ENCODE data around the gene KRTAP5-10.

DNA sequence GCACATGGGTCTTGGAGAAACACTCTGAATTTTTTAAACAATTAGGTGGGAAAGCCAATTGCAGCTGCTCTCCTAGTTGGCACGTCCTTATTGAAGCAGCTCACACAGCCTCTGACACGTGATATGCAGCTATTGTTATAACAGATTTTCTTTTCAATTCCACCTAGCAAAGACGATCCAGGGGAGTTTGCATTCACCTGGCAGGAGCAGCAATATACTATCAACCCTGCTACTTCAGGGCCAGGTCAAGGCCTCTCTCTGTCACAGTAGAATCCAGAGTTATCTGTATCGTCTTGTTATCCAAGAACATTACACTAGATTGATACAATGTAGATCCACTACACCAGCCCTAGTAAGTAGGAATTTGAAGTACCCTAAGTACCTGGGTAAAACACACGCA, 9.1 kb downstream of the KRTAP5-10 start:
- TF ChIP-seq, protein P1, sequence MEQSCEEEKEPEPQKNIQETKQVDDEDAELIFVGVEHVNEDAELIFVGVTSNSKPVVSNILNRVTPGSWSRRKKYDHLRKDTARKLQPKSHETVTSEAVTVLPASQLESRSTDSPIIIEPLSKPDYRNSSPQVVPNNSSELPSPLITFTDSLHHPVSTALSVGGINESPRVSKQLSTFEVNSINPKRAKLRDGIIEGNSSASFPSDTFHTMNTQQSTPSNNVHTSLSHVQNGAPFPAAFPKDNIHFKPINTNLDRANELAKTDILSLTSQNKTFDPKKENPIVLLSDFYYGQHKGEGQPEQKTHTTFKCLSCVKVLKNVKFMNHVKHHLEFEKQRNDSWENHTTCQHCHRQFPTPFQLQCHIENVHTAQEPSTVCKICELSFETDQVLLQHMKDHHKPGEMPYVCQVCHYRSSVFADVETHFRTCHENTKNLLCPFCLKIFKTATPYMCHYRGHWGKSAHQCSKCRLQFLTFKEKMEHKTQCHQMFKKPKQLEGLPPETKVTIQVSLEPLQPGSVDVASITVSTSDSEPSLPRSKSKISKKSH (CRISPR knock-in tag; IDR thresholded peaks at IDR 0.05) = no peak
- no peak for TF ChIP-seq HDAC6 (IDR thresholded peaks at IDR 0.05; ENCODE audit: low read depth, low read length)
- no peak for TF ChIP-seq TAF1 (IDR thresholded peaks at IDR 0.05; ENCODE audit: control insufficient read depth, extremely low read depth, insufficient read depth, low read length, severe bottlenecking)
- no peak for TF ChIP-seq GTF2E2 (tag; IDR thresholded peaks at IDR 0.05)
- TF ChIP-seq HDGF (IDR thresholded peaks at IDR 0.05) = no peak
- TF ChIP-seq ILK (tag; IDR thresholded peaks at IDR 0.05; ENCODE audit: borderline replicate concordance, low read depth) = no peak
- no peak for TF ChIP-seq FUS (optimal IDR thresholded peaks at IDR 0.05; ENCODE audit: low read depth, low read length)
- TF ChIP-seq, protein P2, sequence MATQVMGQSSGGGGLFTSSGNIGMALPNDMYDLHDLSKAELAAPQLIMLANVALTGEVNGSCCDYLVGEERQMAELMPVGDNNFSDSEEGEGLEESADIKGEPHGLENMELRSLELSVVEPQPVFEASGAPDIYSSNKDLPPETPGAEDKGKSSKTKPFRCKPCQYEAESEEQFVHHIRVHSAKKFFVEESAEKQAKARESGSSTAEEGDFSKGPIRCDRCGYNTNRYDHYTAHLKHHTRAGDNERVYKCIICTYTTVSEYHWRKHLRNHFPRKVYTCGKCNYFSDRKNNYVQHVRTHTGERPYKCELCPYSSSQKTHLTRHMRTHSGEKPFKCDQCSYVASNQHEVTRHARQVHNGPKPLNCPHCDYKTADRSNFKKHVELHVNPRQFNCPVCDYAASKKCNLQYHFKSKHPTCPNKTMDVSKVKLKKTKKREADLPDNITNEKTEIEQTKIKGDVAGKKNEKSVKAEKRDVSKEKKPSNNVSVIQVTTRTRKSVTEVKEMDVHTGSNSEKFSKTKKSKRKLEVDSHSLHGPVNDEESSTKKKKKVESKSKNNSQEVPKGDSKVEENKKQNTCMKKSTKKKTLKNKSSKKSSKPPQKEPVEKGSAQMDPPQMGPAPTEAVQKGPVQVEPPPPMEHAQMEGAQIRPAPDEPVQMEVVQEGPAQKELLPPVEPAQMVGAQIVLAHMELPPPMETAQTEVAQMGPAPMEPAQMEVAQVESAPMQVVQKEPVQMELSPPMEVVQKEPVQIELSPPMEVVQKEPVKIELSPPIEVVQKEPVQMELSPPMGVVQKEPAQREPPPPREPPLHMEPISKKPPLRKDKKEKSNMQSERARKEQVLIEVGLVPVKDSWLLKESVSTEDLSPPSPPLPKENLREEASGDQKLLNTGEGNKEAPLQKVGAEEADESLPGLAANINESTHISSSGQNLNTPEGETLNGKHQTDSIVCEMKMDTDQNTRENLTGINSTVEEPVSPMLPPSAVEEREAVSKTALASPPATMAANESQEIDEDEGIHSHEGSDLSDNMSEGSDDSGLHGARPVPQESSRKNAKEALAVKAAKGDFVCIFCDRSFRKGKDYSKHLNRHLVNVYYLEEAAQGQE (IDR thresholded peaks at IDR 0.05; ENCODE audit: borderline replicate concordance) = no peak
- TF ChIP-seq, protein P2 (CRISPR knock-in tag; IDR thresholded peaks at IDR 0.05; ENCODE audit: low read depth) = no peak
- no peak for TF ChIP-seq GATA2 (CRISPR knock-in tag; IDR thresholded peaks at IDR 0.05)
- TF ChIP-seq, protein P3, sequence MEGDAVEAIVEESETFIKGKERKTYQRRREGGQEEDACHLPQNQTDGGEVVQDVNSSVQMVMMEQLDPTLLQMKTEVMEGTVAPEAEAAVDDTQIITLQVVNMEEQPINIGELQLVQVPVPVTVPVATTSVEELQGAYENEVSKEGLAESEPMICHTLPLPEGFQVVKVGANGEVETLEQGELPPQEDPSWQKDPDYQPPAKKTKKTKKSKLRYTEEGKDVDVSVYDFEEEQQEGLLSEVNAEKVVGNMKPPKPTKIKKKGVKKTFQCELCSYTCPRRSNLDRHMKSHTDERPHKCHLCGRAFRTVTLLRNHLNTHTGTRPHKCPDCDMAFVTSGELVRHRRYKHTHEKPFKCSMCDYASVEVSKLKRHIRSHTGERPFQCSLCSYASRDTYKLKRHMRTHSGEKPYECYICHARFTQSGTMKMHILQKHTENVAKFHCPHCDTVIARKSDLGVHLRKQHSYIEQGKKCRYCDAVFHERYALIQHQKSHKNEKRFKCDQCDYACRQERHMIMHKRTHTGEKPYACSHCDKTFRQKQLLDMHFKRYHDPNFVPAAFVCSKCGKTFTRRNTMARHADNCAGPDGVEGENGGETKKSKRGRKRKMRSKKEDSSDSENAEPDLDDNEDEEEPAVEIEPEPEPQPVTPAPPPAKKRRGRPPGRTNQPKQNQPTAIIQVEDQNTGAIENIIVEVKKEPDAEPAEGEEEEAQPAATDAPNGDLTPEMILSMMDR (IDR thresholded peaks at IDR 0.05 in 2 of 3, conservative IDR thresholded peaks at IDR 0.05 in 1 of 3; ENCODE audit: insufficient read depth in 2 of 3, low read depth in 1 of 3, low read length in 3 of 3) = no peak
- TF ChIP-seq RB1 (IDR thresholded peaks at IDR 0.05; ENCODE audit: low read depth) = no peak
- no peak for TF ChIP-seq SAP30 (IDR thresholded peaks at IDR 0.05; ENCODE audit: borderline replicate concordance, insufficient read depth, low read depth, low read length, poor library complexity, severe bottlenecking)
- no peak for TF ChIP-seq RBFOX2 (IDR thresholded peaks at IDR 0.05; ENCODE audit: low read depth, low read length)
